H9 (cell line): Measurements from ENCODE around the gene ZSWIM6. TPM values are rescaled to one million over a fixed set of nuclear protein-coding genes. Genes with fewer than 3 reads are reported as not detected.

Source experiments
- DNase-seq: peaks from one replicate; pipeline ENCODE4 v3.0.0-alpha.2; 2017
- H2AFZ ChIP-seq: one replicate; pipeline ENCODE4 v1.6.1; 2013; ENCODE audit warnings: mild to moderate bottlenecking, low read length, control low read depth, moderate library complexity
- H2AK5ac ChIP-seq: 2 replicates; pipeline ENCODE4 v1.6.1; 2013; ENCODE audit warnings: low read length, control low read depth, mixed read lengths; ENCODE audit not compliant: insufficient read length
- H2BK120ac ChIP-seq: one replicate; pipeline ENCODE4 v1.6.1; 2013; ENCODE audit warnings: low read depth, mild to moderate bottlenecking, low read length, control low read depth, inconsistent platforms; ENCODE audit not compliant: poor library complexity, severe bottlenecking
- H2BK12ac ChIP-seq: 2 replicates; pipeline ENCODE4 v1.6.1; 2013; ENCODE audit warnings: low read length, control low read depth, mixed read lengths, low read depth; ENCODE audit not compliant: insufficient read length
- H2BK15ac ChIP-seq: 2 replicates; pipeline ENCODE4 v1.6.1; 2013; ENCODE audit warnings: low read depth, low read length, control low read depth
- H2BK20ac ChIP-seq: one replicate; pipeline ENCODE4 v1.6.1; 2013; ENCODE audit warnings: low read depth, mild to moderate bottlenecking, low read length, control low read depth, inconsistent platforms; ENCODE audit not compliant: poor library complexity, severe bottlenecking
- H2BK5ac ChIP-seq: 2 replicates; pipeline ENCODE4 v1.6.1; 2013; ENCODE audit warnings: low read length, control low read depth, mixed read lengths; ENCODE audit not compliant: insufficient read length
- H3K14ac ChIP-seq: 2 replicates; pipeline ENCODE4 v1.6.1; 2013; ENCODE audit warnings: low read length, control low read depth; ENCODE audit not compliant: insufficient read depth
- H3K18ac ChIP-seq: 2 replicates; pipeline ENCODE4 v1.6.1; 2013; ENCODE audit warnings: low read depth, mild to moderate bottlenecking, mixed read lengths, low read length, control low read depth; ENCODE audit not compliant: insufficient read length
- H3K23ac ChIP-seq: 2 replicates; pipeline ENCODE4 v1.6.1; 2013; ENCODE audit warnings: low read length, control low read depth, mixed read lengths, low read depth; ENCODE audit not compliant: insufficient read length
- H3K23me2 ChIP-seq: 2 replicates; pipeline ENCODE4 v1.6.1; 2013; ENCODE audit warnings: low read depth, mild to moderate bottlenecking, mixed read lengths, low read length, control low read depth; ENCODE audit not compliant: insufficient read length, poor library complexity, severe bottlenecking
- H3K27ac ChIP-seq: 2 replicates; pipeline ENCODE4 v1.5.1; 2013; ENCODE audit warnings: low read length, control low read depth, mixed read lengths, low read depth; ENCODE audit not compliant: insufficient read length
- H3K27me3 ChIP-seq: 2 replicates; pipeline ENCODE4 v1.6.1; 2013; ENCODE audit warnings: low read length, control low read depth, inconsistent platforms; ENCODE audit not compliant: insufficient read depth
- H3K4ac ChIP-seq: 2 replicates; pipeline ENCODE4 v1.6.1; 2013; ENCODE audit warnings: low read depth, mild to moderate bottlenecking, control low read depth, inconsistent platforms, low read length, moderate library complexity
- H3K4me1 ChIP-seq: 2 replicates; pipeline ENCODE4 v1.6.1; 2013; ENCODE audit warnings: low read length, control low read depth, inconsistent platforms; ENCODE audit not compliant: insufficient read depth
- H3K4me2 ChIP-seq: 2 replicates; pipeline ENCODE4 v1.6.1; 2013; ENCODE audit warnings: low read length, control low read depth, mixed read lengths; ENCODE audit not compliant: insufficient read length, insufficient read depth
- H3K56ac ChIP-seq: 2 replicates; pipeline ENCODE4 v1.6.1; 2013; ENCODE audit warnings: low read depth, mild to moderate bottlenecking, mixed read lengths, low read length, control low read depth; ENCODE audit not compliant: insufficient read length
- H3K79me1 ChIP-seq: 2 replicates; pipeline ENCODE4 v1.6.1; 2013; ENCODE audit warnings: low read depth, mild to moderate bottlenecking, moderate library complexity, low read length, control low read depth, inconsistent platforms; ENCODE audit not compliant: insufficient read depth, poor library complexity, severe bottlenecking
- H3K79me2 ChIP-seq: 2 replicates; pipeline ENCODE4 v1.6.1; 2013; ENCODE audit warnings: low read length, control low read depth, inconsistent platforms; ENCODE audit not compliant: insufficient read depth
- H3K9ac ChIP-seq: 2 replicates; pipeline ENCODE4 v1.6.1; 2013; ENCODE audit warnings: low read length, control low read depth, mixed read lengths; ENCODE audit not compliant: insufficient read length; ENCODE audit errors: extremely low read depth
- H3K9me3 ChIP-seq: one replicate; pipeline ENCODE4 v1.6.1; 2013; ENCODE audit warnings: low read depth, low read length, inconsistent platforms; ENCODE audit not compliant: control insufficient read depth
- H3T11ph ChIP-seq: one replicate; pipeline ENCODE4 v1.6.1; 2013; ENCODE audit warnings: mild to moderate bottlenecking, low read length, control low read depth, inconsistent platforms
- H4K20me1 ChIP-seq: one replicate; pipeline ENCODE4 v1.6.1; 2013; ENCODE audit not compliant: control insufficient read depth, insufficient read length, insufficient read depth
- H4K5ac ChIP-seq: 2 replicates; pipeline ENCODE4 v1.6.1; 2013; ENCODE audit warnings: low read depth, mild to moderate bottlenecking, mixed read lengths, low read length, control low read depth; ENCODE audit not compliant: insufficient read length
- H4K8ac ChIP-seq: replicated peaks from 2 replicates; pipeline ENCODE4 v1.6.1; 2013; ENCODE audit warnings: low read length, control low read depth, mixed read lengths, low read depth; ENCODE audit not compliant: insufficient read length
- H4K91ac ChIP-seq: 2 replicates; pipeline ENCODE4 v1.6.1; 2013; ENCODE audit warnings: low read depth, mild to moderate bottlenecking, moderate library complexity, mixed read lengths, low read length, control low read depth; ENCODE audit not compliant: insufficient read length
- H3K27ac Mint-ChIP-seq, 3 experiments: 2 replicates in 2 of 3; 3 replicates in 1 of 3; pipeline ENCODE4 v1.8.0; 2020 to 2021; ENCODE audit warnings: mixed read lengths in 3 of 3, mild to moderate bottlenecking in 1 of 3, moderate library complexity in 1 of 3
- H3K27me3 Mint-ChIP-seq: 2 replicates; pipeline ENCODE4 v1.8.0; 2021; ENCODE audit warnings: low read depth, mild to moderate bottlenecking, moderate library complexity, mixed read lengths
- H3K36me3 Mint-ChIP-seq, 3 experiments: 2 replicates in 2 of 3; 3 replicates in 1 of 3; pipeline ENCODE4 v1.8.0; 2020 to 2021; ENCODE audit warnings: low read depth in 3 of 3, mixed read lengths in 3 of 3; ENCODE audit not compliant: insufficient read depth in 1 of 3
- H3K4me1 Mint-ChIP-seq, 2 experiments: 2 replicates each; pipeline ENCODE4 v1.8.0; 2020; ENCODE audit warnings: mixed read lengths in 2 of 2
- H3K4me3 Mint-ChIP-seq, 2 experiments: 2 replicates in 1 of 2; 3 replicates in 1 of 2; pipeline ENCODE4 v1.8.0; 2020 to 2021; ENCODE audit warnings: mild to moderate bottlenecking in 2 of 2, mixed read lengths in 2 of 2, moderate library complexity in 1 of 2
- H3K9me3 Mint-ChIP-seq, 2 experiments: 2 replicates in 1 of 2; 3 replicates in 1 of 2; pipeline ENCODE4 v1.8.0; 2020; ENCODE audit warnings: mild to moderate bottlenecking in 2 of 2, mixed read lengths in 2 of 2, moderate library complexity in 1 of 2
- CTCF ChIP-seq: fragments of 200-600 bp; sonication (generic); conservative IDR thresholded peaks from 3 replicates; pipeline ENCODE4 v1.8.0; 2021; ENCODE audit warnings: antibody characterized with exemption, mild to moderate bottlenecking
- WGBS: extraction: QIAGEN DNeasy Blood & Tissue Kit; methylation state at CpG from one replicate; pipeline ENCODE4 v1.1.7; 2013; ENCODE audit warnings: missing lambda C conversion rate, low lambda C conversion rate, mixed read lengths; ENCODE audit not compliant: insufficient read length; ENCODE audit errors: extremely low coverage; 5-methylcytosine and 5-hydroxymethylcytosine counted together
- total RNA-seq: library from RNA; stranded (reverse); gene quantifications from 2 replicates; pipeline ENCODE4 v1.2.1, GENCODE V29; 2021

Gene ZSWIM6
- total RNA-seq, 1 experiment from 2014 or later, result 11.5 TPM

DNA sequence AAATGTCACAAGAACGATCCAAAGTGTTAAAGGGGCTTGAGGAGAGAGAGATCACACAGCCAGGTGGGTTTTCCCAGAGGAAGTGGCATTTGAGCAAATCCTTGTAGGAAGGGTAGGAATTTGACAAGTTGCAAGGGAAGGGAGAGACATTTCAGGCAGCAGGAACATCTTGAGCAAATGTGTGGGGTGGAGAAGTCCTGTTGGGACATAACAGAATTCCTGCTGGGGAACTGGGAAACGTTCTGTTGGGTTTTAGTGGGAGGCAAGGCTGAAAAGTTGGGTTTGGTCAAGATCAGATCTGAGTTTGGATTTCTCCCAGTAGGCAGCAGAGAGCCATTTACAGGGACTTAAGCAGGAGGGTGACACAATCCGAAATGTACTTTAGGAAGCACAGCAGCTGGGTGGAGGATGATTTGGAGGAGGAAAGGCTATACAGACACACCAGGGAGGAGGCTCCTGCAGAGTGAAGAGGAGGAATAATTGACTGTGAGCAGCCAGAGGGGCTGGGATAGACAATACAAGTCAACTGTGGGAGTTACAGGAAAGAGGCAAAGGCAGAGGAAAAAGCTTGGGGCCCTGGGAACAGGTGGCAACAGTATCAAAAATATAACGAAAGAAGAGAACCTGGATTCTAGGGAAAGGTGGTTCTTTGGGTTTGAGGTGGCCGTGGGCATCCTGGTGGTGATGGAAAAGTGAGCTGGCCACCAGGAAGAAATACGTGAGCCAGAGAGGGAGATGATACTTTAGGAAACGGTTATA is 3.1 kb upstream of the ZSWIM6 start:
- WGBS, result no CpG with 5 or more reads among the region's 7 CpGs
- Histone ChIP-seq H2AFZ (no peak overlapping the region), H3T11ph (no peak overlapping the region), H4K8ac (no peak overlapping the region), H3K9me3 (no peaks in the 10 kb centered on the region), H3K23ac (no peak overlapping the region), H4K20me1 (no peaks in the 10 kb centered on the region), H3K27ac (no peak overlapping the region), H3K56ac (no peak overlapping the region), H3K23me2 (peaks cover 18% of the 10 kb centered on the region), H3K27me3 (peaks cover 25% of the 10 kb centered on the region), H3K4me1 (peaks cover 5% of the 10 kb centered on the region; the same call in 1 of the 2 replicates), H2BK120ac (no peak overlapping the region), H2AK5ac (no peak overlapping the region), H3K14ac (no peak overlapping the region), H4K5ac (no peak overlapping the region), H3K4ac (no peak overlapping the region), H2BK12ac (no peak overlapping the region), H3K18ac (no peak overlapping the region), H3K4me2 (no peak overlapping the region), H3K79me2 (no peaks in the 10 kb centered on the region), H2BK5ac (no peak overlapping the region), H2BK20ac (no peak overlapping the region), H2BK15ac (no peak overlapping the region), H4K91ac (no peak overlapping the region), H3K9ac (no peak overlapping the region), H3K79me1 (no peaks in the 10 kb centered on the region)
- Mint-ChIP-seq H3K9me3 (no peaks in the 10 kb centered on the region; a peak in 1 of 5 replicates), H3K4me1 (peaks cover 31% of the 10 kb centered on the region in 2 experiments), H3K36me3 (peaks cover 0 to 2% (median 0%) of the 10 kb centered on the region in 3 experiments; a peak in 2 of 7 replicates), H3K27me3 (peaks cover 62% of the 10 kb centered on the region), H3K27ac (no peak overlapping the region), H3K4me3 (peak overlapping the region; percentile 18 to 91; a peak in 4 of 5 replicates)
- TF ChIP-seq CTCF, result no peak
- no peak for DNase-seq
